GM12864 (cell line): ENCODE results near the gene SDC1.

Experiments
- DNase-seq: peaks from one replicate; pipeline ENCODE4 v3.0.0-alpha.2; 2011; ENCODE audit warnings: low read depth
- H3K4me3 ChIP-seq: 2 replicates; pipeline ENCODE4 v1.5.1; 2011; ENCODE audit warnings: mild to moderate bottlenecking, low read depth, low read length, control low read depth
- CTCF ChIP-seq: IDR thresholded peaks from 2 replicates; pipeline ENCODE4 v1.5.1; 2011; ENCODE audit warnings: low read depth, mild to moderate bottlenecking, moderate library complexity, low read length, control low read depth, inconsistent platforms; ENCODE audit errors: missing control alignments

SDC1 gene

GRCh38 chr2:20182241-20182931 is 42.5 kb downstream of the SDC1 start:
- no peak overlapping the region for H3K4me3 ChIP-seq
- no peak for TF ChIP-seq CTCF
- DNase-seq: no peak

GRCh38 chr2:20181761-20182160 is 43.2 kb downstream of the SDC1 start:
- H3K4me3 ChIP-seq: no peak overlapping the region
- no peak for TF ChIP-seq CTCF
- no peak for DNase-seq

- no peak overlapping the region for H3K4me3 ChIP-seq
- no peak for TF ChIP-seq CTCF
- DNase-seq: no peak
These were observed 44.0 kb downstream of the SDC1 start for GRCh38 chr2:20180676-20181648.

- no peak for TF ChIP-seq CTCF
- H3K4me3 ChIP-seq: no peak overlapping the region
- no peak for DNase-seq
These were observed 45.0 kb downstream of the SDC1 start for GRCh38 chr2:20179755-20180594.

GRCh38 chr2:20179466-20179754 is 45.5 kb downstream of the SDC1 start:
- H3K4me3 ChIP-seq: no peak overlapping the region
- DNase-seq: no peak
- TF ChIP-seq CTCF: no peak

- no peak for TF ChIP-seq CTCF
- no peak for DNase-seq
- H3K4me3 ChIP-seq: no peak overlapping the region
These were observed 46.1 kb downstream of the SDC1 start for GRCh38 chr2:20178666-20179465.
